ENCODE data around the gene EIPR1.
"Not testable (repeated sequence)": the region's sequence is repeated elsewhere in the genome, so short reads cannot be mapped to it uniquely, and the experiment has no call there.

EIPR1 gene

GRCh38 chr2:3377279-3377611 lies 373 bp downstream of the EIPR1 start:
- H3K27ac Mint-ChIP-seq, result peak overlapping the region; percentile 79 to 89 (median 86)
- H3K4me3 Mint-ChIP-seq, result peak overlapping the region; percentile 94 to 99 (median 94)
- H3K27me3 Mint-ChIP-seq (ENCODE audit: low read depth), result no peaks in the 10 kb centered on the region
- H3K9me3 Mint-ChIP-seq, result no peaks in the 10 kb centered on the region
- H3K36me3 Mint-ChIP-seq (ENCODE audit: low read depth), result peaks cover 19% of the 10 kb centered on the region
- TF ChIP-seq CTCF (IDR thresholded peaks at IDR 0.05; ENCODE audit: unreplicated experiment in 3 of 3), result no peak
- peaks cover 38% of the 10 kb centered on the region for H3K4me1 Mint-ChIP-seq

- Mint-ChIP-seq H3K4me1 (peaks cover 37% of the 10 kb centered on the region), H3K4me3 (peak overlapping the region; percentile 94 to 99 (median 94)), H3K36me3 (ENCODE audit: low read depth) (peaks cover 18% of the 10 kb centered on the region), H3K27ac (peak overlapping the region; percentile 79 to 89 (median 86)), H3K9me3 (no peaks in the 10 kb centered on the region), H3K27me3 (ENCODE audit: low read depth) (no peaks in the 10 kb centered on the region)
- no peak for TF ChIP-seq CTCF (IDR thresholded peaks at IDR 0.05; ENCODE audit: unreplicated experiment in 3 of 3)
Measured at GRCh38 chr2:3376821-3377220, 797 bp downstream of the EIPR1 start.

- H3K4me1 Mint-ChIP-seq; H3K27ac Mint-ChIP-seq; H3K4me3 Mint-ChIP-seq; H3K27me3 Mint-ChIP-seq (ENCODE audit: low read depth): not testable (repeated sequence)
- peaks cover 26% of the 10 kb centered on the region for H3K36me3 Mint-ChIP-seq (ENCODE audit: low read depth)
- peaks cover 23% of the 10 kb centered on the region for H3K9me3 Mint-ChIP-seq
Measured at GRCh38 chr2:3369340-3370181, 8.1 kb downstream of the EIPR1 start.

- Mint-ChIP-seq H3K4me1 (no peaks in the 10 kb centered on the region), H3K27ac (no peak overlapping the region), H3K4me3 (no peak overlapping the region), H3K9me3 (peaks cover 23% of the 10 kb centered on the region), H3K36me3 (ENCODE audit: low read depth) (peaks cover 26% of the 10 kb centered on the region), H3K27me3 (ENCODE audit: low read depth) (no peaks in the 10 kb centered on the region)
- no peak for TF ChIP-seq CTCF (IDR thresholded peaks at IDR 0.05; ENCODE audit: unreplicated experiment in 3 of 3)
Measured at GRCh38 chr2:3368261-3368722, 9.3 kb downstream of the EIPR1 start.

- Mint-ChIP-seq H3K27ac (no peak overlapping the region), H3K27me3 (ENCODE audit: low read depth) (no peaks in the 10 kb centered on the region), H3K9me3 (peaks cover 19% of the 10 kb centered on the region), H3K36me3 (ENCODE audit: low read depth) (peaks cover 26% of the 10 kb centered on the region), H3K4me1 (peaks cover 9% of the 10 kb centered on the region), H3K4me3 (no peak overlapping the region)
- no peak for TF ChIP-seq CTCF (IDR thresholded peaks at IDR 0.05; ENCODE audit: unreplicated experiment in 3 of 3)
Measured at GRCh38 chr2:3365219-3365618, 12.4 kb downstream of the EIPR1 start.

GRCh38 chr2:3361518-3362389 lies 15.9 kb downstream of the EIPR1 start:
- Mint-ChIP-seq H3K4me1 (peaks cover 9% of the 10 kb centered on the region), H3K27ac (peak overlapping the region in 1 of 3 experiments; percentile 26), H3K36me3 (ENCODE audit: low read depth) (peaks cover 5% of the 10 kb centered on the region), H3K27me3 (ENCODE audit: low read depth) (no peaks in the 10 kb centered on the region), H3K4me3 (no peak overlapping the region), H3K9me3 (peaks cover 2% of the 10 kb centered on the region)
- no peak for TF ChIP-seq CTCF (IDR thresholded peaks at IDR 0.05; ENCODE audit: unreplicated experiment in 3 of 3)
